ENCODE measurements around the gene C19orf67. TPM values are rescaled to one million over a fixed set of nuclear protein-coding genes. Genes with fewer than 3 reads are reported as not detected.

Gene C19orf67
- total and polyA plus RNA-seq, 2 of the 13 experiments (the other 11 are each of a cell fraction or from before 2014, with no cell fraction given): 0.11 to 0.32 TPM

DNA sequence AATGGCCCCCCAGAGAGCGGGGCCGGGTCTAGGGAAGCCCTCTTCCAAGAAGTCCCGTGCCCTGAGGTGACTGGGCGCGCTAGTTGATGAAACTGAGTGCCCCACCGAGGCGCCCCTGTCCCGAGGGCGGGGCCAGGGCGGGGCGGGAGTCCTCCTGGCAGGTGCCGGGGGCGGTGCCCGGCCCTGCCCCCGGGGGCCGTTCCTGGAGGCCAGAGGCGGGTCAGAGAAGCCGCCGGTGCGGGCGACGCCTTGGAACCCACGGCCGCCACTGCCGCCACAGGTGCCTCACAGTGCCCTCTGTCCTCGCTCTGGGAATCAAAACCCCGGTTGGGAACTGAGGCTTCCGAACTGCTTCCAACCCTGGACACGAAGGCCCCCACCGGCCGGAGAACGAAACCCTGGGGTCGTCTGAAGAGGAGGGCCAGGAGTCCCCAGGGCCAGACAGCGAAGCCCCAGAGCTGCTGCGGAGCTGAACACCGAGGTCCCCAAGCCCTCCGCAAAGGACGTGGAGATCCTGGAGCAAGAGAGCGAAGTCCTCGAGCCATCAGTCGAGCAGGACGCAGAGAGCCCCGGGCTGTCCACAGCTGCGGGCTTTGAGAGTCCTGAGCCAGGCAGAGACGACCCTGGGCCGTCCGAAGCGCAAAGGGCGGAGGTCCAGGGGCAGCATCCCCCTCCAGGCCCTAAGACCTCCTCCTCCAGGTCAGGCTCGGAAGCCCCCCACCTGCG lies 12.9 kb downstream of the C19orf67 start, which contains the start of gene MISP3 (continued):
- TF ChIP-seq, protein P1, sequence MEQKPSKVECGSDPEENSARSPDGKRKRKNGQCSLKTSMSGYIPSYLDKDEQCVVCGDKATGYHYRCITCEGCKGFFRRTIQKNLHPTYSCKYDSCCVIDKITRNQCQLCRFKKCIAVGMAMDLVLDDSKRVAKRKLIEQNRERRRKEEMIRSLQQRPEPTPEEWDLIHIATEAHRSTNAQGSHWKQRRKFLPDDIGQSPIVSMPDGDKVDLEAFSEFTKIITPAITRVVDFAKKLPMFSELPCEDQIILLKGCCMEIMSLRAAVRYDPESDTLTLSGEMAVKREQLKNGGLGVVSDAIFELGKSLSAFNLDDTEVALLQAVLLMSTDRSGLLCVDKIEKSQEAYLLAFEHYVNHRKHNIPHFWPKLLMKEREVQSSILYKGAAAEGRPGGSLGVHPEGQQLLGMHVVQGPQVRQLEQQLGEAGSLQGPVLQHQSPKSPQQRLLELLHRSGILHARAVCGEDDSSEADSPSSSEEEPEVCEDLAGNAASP (CRISPR knock-in tag; IDR thresholded peaks at IDR 0.05; ENCODE audit: borderline replicate concordance): no peak
- TF ChIP-seq, protein P2, sequence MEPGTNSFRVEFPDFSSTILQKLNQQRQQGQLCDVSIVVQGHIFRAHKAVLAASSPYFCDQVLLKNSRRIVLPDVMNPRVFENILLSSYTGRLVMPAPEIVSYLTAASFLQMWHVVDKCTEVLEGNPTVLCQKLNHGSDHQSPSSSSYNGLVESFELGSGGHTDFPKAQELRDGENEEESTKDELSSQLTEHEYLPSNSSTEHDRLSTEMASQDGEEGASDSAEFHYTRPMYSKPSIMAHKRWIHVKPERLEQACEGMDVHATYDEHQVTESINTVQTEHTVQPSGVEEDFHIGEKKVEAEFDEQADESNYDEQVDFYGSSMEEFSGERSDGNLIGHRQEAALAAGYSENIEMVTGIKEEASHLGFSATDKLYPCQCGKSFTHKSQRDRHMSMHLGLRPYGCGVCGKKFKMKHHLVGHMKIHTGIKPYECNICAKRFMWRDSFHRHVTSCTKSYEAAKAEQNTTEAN (CRISPR knock-in tag; conservative IDR thresholded peaks at IDR 0.05): 0 out of 2 replicates have a peak, but pooled peaks have one; percentile 6
- TF ChIP-seq KAT8 (CRISPR knock-in tag; IDR thresholded peaks at IDR 0.05) (no peak), SIX1 (CRISPR knock-in tag; IDR thresholded peaks at IDR 0.05; ENCODE audit: borderline replicate concordance) (no peak), GRHL1 (CRISPR knock-in tag; conservative IDR thresholded peaks at IDR 0.05) (no peak), CENPBD1 (CRISPR knock-in tag; IDR thresholded peaks at IDR 0.05; ENCODE audit: borderline replicate concordance, low read depth) (no peak), PHF20 (CRISPR knock-in tag; IDR thresholded peaks at IDR 0.05) (no peak), KDM6A (CRISPR knock-in tag; IDR thresholded peaks at IDR 0.05; ENCODE audit: low read depth) (no peak), HOMEZ (CRISPR knock-in tag; IDR thresholded peaks at IDR 0.05; ENCODE audit: low read depth) (no peak), ZNF33B (CRISPR knock-in tag; IDR thresholded peaks at IDR 0.05) (0 out of 2 replicates have a peak, but pooled peaks have one; percentile 18), ZNF557 (CRISPR knock-in tag; IDR thresholded peaks at IDR 0.05) (no peak), MBD4 (IDR thresholded peaks at IDR 0.05; ENCODE audit: borderline replicate concordance, low read length) (no peak), ZNF251 (CRISPR knock-in tag; IDR thresholded peaks at IDR 0.05) (no peak), ZNF788 (CRISPR knock-in tag; IDR thresholded peaks at IDR 0.05; ENCODE audit: borderline replicate concordance) (no peak), REL (CRISPR knock-in tag; conservative IDR thresholded peaks at IDR 0.05) (0 out of 2 replicates have a peak, but pooled peaks have one; percentile 6)
- TF ChIP-seq, protein P3, sequence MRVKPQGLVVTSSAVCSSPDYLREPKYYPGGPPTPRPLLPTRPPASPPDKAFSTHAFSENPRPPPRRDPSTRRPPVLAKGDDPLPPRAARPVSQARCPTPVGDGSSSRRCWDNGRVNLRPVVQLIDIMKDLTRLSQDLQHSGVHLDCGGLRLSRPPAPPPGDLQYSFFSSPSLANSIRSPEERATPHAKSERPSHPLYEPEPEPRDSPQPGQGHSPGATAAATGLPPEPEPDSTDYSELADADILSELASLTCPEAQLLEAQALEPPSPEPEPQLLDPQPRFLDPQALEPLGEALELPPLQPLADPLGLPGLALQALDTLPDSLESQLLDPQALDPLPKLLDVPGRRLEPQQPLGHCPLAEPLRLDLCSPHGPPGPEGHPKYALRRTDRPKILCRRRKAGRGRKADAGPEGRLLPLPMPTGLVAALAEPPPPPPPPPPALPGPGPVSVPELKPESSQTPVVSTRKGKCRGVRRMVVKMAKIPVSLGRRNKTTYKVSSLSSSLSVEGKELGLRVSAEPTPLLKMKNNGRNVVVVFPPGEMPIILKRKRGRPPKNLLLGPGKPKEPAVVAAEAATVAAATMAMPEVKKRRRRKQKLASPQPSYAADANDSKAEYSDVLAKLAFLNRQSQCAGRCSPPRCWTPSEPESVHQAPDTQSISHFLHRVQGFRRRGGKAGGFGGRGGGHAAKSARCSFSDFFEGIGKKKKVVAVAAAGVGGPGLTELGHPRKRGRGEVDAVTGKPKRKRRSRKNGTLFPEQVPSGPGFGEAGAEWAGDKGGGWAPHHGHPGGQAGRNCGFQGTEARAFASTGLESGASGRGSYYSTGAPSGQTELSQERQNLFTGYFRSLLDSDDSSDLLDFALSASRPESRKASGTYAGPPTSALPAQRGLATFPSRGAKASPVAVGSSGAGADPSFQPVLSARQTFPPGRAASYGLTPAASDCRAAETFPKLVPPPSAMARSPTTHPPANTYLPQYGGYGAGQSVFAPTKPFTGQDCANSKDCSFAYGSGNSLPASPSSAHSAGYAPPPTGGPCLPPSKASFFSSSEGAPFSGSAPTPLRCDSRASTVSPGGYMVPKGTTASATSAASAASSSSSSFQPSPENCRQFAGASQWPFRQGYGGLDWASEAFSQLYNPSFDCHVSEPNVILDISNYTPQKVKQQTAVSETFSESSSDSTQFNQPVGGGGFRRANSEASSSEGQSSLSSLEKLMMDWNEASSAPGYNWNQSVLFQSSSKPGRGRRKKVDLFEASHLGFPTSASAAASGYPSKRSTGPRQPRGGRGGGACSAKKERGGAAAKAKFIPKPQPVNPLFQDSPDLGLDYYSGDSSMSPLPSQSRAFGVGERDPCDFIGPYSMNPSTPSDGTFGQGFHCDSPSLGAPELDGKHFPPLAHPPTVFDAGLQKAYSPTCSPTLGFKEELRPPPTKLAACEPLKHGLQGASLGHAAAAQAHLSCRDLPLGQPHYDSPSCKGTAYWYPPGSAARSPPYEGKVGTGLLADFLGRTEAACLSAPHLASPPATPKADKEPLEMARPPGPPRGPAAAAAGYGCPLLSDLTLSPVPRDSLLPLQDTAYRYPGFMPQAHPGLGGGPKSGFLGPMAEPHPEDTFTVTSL (CRISPR knock-in tag; IDR thresholded peaks at IDR 0.05; ENCODE audit: borderline replicate concordance): no peak
